Epithelial cell of proximal tubule (primary cell): ENCODE results near the gene DDIT4. TPM values are rescaled to one million over a fixed set of nuclear protein-coding genes. Genes with fewer than 3 reads are reported as not detected.
"Not testable (repeated sequence)": the region's sequence is repeated elsewhere in the genome, so short reads cannot be mapped to it uniquely, and the experiment has no call there.

Experiments used
- DNase-seq: peaks from one replicate; pipeline ENCODE4 v3.0.0-alpha.2; 2011; ENCODE audit warnings: low read depth
- H3K4me3 ChIP-seq: 2 replicates; pipeline ENCODE4 v1.5.1; 2011; ENCODE audit warnings: low read depth, mild to moderate bottlenecking, low read length
- total RNA-seq: library from RNA; depleted of rRNA; stranded (reverse); fragments of >200 nt; gene quantifications from 2 replicates; pipeline ENCODE4 v1.2.3, GENCODE V29; 2015
- TF ChIP-seq, protein P1 (sequence below): conservative IDR thresholded peaks from 2 replicates; pipeline ENCODE4 v1.5.1; 2012; ENCODE audit warnings: low read depth, mild to moderate bottlenecking, low read length

The DDIT4 gene
- total RNA-seq, 1 donor from 2014 or later: 122 TPM

DNA sequence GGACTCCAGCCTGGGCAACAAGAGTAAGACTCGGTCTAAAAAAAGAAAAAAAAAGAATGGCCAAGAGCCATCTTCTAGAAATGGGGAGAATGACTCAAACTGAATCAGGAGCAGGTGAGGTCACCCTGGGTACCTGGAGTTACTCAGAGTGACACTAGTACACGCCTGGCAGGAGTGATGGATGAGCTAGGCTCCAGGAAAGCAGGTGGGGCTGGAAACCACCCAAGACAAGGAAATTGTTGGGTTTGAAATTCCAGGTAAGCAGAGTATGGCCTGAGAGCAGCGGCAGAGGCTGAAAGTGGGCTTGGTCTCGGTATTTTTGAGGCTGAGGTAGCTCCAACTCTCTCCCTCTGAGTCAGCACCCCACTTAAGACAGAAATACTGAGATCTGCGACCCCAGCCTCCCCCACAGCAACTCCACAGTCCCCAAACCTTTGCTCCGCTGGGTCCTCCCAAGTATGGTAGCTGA lies 18.5 kb downstream of the DDIT4 start:
- TF ChIP-seq, protein P1, sequence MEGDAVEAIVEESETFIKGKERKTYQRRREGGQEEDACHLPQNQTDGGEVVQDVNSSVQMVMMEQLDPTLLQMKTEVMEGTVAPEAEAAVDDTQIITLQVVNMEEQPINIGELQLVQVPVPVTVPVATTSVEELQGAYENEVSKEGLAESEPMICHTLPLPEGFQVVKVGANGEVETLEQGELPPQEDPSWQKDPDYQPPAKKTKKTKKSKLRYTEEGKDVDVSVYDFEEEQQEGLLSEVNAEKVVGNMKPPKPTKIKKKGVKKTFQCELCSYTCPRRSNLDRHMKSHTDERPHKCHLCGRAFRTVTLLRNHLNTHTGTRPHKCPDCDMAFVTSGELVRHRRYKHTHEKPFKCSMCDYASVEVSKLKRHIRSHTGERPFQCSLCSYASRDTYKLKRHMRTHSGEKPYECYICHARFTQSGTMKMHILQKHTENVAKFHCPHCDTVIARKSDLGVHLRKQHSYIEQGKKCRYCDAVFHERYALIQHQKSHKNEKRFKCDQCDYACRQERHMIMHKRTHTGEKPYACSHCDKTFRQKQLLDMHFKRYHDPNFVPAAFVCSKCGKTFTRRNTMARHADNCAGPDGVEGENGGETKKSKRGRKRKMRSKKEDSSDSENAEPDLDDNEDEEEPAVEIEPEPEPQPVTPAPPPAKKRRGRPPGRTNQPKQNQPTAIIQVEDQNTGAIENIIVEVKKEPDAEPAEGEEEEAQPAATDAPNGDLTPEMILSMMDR: no peak
- DNase-seq: no peak
- H3K4me3 ChIP-seq: no peak overlapping the region

DNA sequence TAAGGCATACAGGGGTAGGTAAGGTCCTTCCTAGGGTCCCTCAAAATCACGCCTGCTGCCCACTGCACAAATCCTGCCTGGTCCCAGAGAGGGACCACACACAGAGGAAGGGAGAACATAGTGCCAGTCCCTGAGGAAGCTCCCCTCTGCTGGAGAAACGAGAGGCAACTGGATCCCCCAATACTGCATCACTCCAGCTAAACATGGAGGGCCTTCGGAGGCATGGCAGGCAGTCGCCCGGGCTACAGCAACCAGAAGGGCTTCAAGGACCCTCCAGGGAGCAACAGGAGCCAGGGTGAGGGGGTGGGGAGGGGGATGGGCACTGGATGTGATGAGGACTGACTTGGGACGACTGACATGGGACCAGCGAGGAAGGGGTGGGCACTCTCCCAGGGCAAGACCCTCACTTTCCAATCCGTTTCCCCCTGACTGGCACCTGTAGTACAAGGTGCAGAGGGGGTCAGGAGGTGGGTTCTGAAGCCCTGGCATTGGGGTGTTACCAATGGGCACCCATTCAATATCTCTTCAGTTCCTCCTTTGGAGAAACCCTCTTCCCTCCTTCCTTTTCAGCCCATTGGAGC lies 21.7 kb downstream of the DDIT4 start:
- TF ChIP-seq, protein P1: no peak
- DNase-seq: no peak
- no peak overlapping the region for H3K4me3 ChIP-seq

DNA sequence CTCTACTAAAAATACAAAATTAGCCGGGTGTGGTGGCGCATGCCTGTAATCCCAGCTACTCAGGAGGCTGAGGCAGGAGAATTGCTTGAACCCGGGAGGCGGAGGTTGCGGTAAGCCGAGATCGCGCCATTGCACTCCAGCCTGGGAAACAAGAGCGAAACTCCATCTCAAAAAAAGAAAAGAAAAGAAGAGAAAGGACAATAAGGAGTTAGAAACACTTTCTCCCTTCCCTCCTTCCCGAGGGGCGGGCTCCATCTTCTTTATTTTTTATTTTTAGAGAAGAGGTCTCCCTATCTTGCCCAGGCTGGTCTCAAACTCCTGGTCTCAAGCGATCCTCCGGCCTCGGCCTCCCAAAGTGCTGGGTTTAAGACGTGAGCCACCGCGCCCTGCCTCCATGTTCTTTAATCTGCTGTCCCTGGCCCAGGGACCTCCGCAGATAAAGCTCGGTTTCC lies 23.1 kb downstream of the DDIT4 start:
- not testable (repeated sequence) for DNase-seq
- H3K4me3 ChIP-seq: peak overlapping the region; percentile 55

DNA sequence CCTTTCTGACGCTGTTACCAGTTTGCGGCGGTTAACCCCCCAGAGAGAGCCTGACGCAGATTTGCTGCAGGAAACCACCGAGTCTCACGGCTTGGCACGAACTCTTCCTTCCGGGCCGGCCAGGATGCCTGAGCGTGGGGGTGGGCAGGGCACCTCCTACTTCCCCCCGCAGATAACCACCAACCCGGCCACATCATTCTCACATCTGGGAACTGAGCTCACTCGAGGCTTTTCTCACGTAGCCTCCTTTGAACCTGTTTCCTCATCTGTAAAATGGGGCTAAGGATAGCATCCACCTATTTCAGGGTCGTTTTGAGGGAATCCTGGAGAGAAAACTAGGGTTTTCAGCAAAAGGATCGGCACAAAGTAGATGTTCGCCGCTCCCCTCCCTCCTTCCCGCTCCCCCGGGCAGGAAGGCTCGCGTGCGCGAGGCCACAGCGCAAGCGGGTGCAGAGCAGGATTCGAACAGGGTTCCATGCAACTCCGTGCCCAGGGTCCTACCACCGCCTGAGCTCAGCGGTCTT lies 23.6 kb downstream of the DDIT4 start:
- no peak for DNase-seq
- TF ChIP-seq, protein P1: no peak

DNA sequence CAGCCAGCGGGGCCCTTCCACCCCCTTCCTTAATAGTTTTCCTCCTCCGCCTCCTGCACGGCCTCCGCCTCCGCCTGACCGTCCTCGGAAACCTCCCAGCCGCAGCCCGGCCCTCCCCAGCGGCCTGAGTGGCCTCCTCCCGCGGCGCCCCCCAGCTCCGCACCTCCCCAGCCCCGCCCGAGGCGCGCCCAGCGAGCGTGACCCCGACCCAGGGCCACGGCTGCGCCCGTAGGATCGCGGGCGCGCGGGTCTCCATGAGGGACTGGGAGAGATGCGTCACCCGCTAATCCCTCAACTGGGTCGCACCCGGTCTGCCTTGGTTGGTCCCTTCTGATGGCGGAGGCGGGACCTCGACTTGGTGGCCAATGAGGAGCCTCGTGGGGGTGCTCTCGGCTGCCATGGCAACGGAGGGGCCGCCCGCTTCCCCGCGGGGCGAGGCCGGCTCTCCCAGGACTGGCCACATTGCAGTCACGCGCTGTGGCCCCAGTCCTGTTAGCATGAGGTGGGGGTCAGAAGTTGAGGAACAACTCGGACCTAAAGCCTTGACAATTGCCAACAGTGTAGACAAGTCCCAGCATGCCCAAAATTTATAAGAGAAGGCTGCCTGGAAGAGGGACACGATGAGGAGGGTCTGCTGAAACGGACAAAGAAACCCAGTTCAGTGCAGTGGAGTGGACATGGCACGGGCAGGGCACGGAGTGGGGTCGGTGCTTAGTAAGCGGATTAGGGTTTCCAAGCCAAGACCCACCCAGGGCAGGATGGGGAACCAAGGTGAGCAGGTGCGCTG lies 24.3 kb downstream of the DDIT4 start:
- peak overlapping the region; percentile 55 for H3K4me3 ChIP-seq
- DNase-seq: no peak
- TF ChIP-seq, protein P1: no peak

More for the DNA sequence above, 23.6 kb downstream of the DDIT4 start:
- peak overlapping the region; percentile 55 for H3K4me3 ChIP-seq

DNA sequence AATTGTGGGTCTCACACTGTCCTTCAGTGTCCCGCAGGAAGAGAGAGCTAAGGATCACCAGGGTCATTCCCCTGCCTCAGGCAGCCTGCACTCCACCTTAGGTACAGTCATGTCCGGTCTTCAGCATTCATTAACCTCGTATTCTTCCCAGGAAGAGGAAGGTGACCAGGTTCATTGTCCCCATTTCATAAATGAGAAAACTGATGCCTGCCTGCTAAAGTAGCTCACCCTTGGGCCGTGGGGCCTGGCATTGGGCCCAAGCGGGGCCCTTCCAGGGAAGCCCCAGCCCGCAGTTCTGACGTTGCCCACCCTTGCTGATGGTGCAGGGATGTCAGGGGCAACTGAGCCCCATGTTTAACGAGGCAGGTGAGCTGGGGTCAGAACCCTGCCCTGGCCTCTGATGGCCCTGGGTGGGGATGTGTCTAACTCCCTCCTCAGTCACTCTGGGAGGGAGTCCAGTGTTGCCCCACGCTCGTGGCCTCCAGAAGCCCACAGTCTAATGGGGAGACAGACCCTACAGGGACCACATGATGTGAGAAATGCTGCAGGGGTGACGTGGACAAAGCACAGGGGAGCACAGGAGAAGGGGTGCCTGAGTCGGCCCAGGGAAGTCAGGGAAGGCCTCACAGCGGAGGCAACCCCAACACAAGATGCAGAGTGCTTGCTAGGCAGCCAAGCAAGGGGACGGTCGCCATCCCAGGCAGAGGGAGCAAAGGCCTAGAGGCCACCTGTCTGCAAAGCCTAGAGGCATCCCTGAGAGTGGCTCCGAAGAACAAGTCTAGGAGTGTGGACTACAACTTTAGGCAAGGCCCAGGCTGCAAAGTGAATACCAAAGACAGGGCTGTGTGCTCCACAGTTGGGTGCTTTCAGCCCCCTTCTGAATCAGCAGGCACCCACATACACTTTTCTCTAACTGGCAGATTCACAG lies 25.1 kb downstream of the DDIT4 start:
- H3K4me3 ChIP-seq: no peak overlapping the region
- DNase-seq: no peak
- TF ChIP-seq, protein P1: no peak
